Measurements from ENCODE around the gene LRSAM1. TPM values are rescaled to one million over a fixed set of nuclear protein-coding genes. Genes with fewer than 3 reads are reported as not detected.

The LRSAM1 gene
- polyA plus RNA-seq, 1 donor = 17.5 TPM

GRCh38 chr9:127485995-127486394 is 34.7 kb downstream of the LRSAM1 start:
- WGBS (ENCODE audit: insufficient coverage, low lambda C conversion rate) = no CpG with 5 or more reads among the region's 11 CpGs
- peaks cover 58% of the 10 kb centered on the region for H3K36me3 ChIP-seq (ENCODE audit: control insufficient read depth, insufficient read depth, low read length)

GRCh38 chr9:127488946-127489345 is 37.6 kb downstream of the LRSAM1 start:
- Histone ChIP-seq H3K4me3 (ENCODE audit: low read length) (no peak overlapping the region), H3K4me1 (ENCODE audit: control insufficient read depth, insufficient read depth, low read length) (no peaks in the 10 kb centered on the region), H3K9me3 (ENCODE audit: control insufficient read depth, low read depth, low read length) (no peaks in the 10 kb centered on the region), H3K36me3 (ENCODE audit: control insufficient read depth, insufficient read depth, low read length) (peaks cover 66% of the 10 kb centered on the region), H3K27ac (ENCODE audit: low read length) (no peak overlapping the region), H3K27me3 (ENCODE audit: control insufficient read depth, insufficient read depth, low read length) (no peaks in the 10 kb centered on the region)
- no peak for DNase-seq
- no CpG with 5 or more reads among the region's 8 CpGs for WGBS (ENCODE audit: insufficient coverage, low lambda C conversion rate)

More at GRCh38 chr9:127485995-127486394, 34.7 kb downstream of the LRSAM1 start:
- Histone ChIP-seq H3K27me3 (ENCODE audit: control insufficient read depth, insufficient read depth, low read length) (no peaks in the 10 kb centered on the region), H3K27ac (ENCODE audit: low read length) (no peak overlapping the region), H3K4me1 (ENCODE audit: control insufficient read depth, insufficient read depth, low read length) (no peaks in the 10 kb centered on the region), H3K4me3 (ENCODE audit: low read length) (no peak overlapping the region), H3K9me3 (ENCODE audit: control insufficient read depth, low read depth, low read length) (no peaks in the 10 kb centered on the region)
- no peak for DNase-seq

GRCh38 chr9:127489471-127490115 is 38.3 kb downstream of the LRSAM1 start:
- no peak overlapping the region for H3K27ac ChIP-seq (ENCODE audit: low read length)
- H3K4me1 ChIP-seq (ENCODE audit: control insufficient read depth, insufficient read depth, low read length) = no peaks in the 10 kb centered on the region
- WGBS (ENCODE audit: insufficient coverage, low lambda C conversion rate) = no CpG with 5 or more reads among the region's 22 CpGs
- no peak overlapping the region for H3K4me3 ChIP-seq (ENCODE audit: low read length)
- H3K27me3 ChIP-seq (ENCODE audit: control insufficient read depth, insufficient read depth, low read length) = no peaks in the 10 kb centered on the region
- no peaks in the 10 kb centered on the region for H3K9me3 ChIP-seq (ENCODE audit: control insufficient read depth, low read depth, low read length)
- no peak for DNase-seq
- peaks cover 70% of the 10 kb centered on the region for H3K36me3 ChIP-seq (ENCODE audit: control insufficient read depth, insufficient read depth, low read length)

GRCh38 chr9:127490535-127491230 is 39.4 kb downstream of the LRSAM1 start:
- WGBS (ENCODE audit: insufficient coverage, low lambda C conversion rate) = no CpG with 5 or more reads among the region's 9 CpGs
- no peaks in the 10 kb centered on the region for H3K9me3 ChIP-seq (ENCODE audit: control insufficient read depth, low read depth, low read length)
- no peaks in the 10 kb centered on the region for H3K27me3 ChIP-seq (ENCODE audit: control insufficient read depth, insufficient read depth, low read length)
- H3K36me3 ChIP-seq (ENCODE audit: control insufficient read depth, insufficient read depth, low read length) = peaks cover 67% of the 10 kb centered on the region
- DNase-seq = no peak
- H3K27ac ChIP-seq (ENCODE audit: low read length) = no peak overlapping the region
- no peak overlapping the region for H3K4me3 ChIP-seq (ENCODE audit: low read length)
- peaks cover 5% of the 10 kb centered on the region for H3K4me1 ChIP-seq (ENCODE audit: control insufficient read depth, insufficient read depth, low read length)

- no CpG with 5 or more reads among the region's 10 CpGs for WGBS (ENCODE audit: insufficient coverage, low lambda C conversion rate)
- Histone ChIP-seq H3K4me3 (ENCODE audit: low read length) (no peak overlapping the region), H3K9me3 (ENCODE audit: control insufficient read depth, low read depth, low read length) (no peaks in the 10 kb centered on the region), H3K36me3 (ENCODE audit: control insufficient read depth, insufficient read depth, low read length) (peaks cover 65% of the 10 kb centered on the region), H3K27me3 (ENCODE audit: control insufficient read depth, insufficient read depth, low read length) (no peaks in the 10 kb centered on the region), H3K4me1 (ENCODE audit: control insufficient read depth, insufficient read depth, low read length) (peaks cover 5% of the 10 kb centered on the region), H3K27ac (ENCODE audit: low read length) (no peak overlapping the region)
- DNase-seq = no peak
Measured at GRCh38 chr9:127491516-127491915, 40.2 kb downstream of the LRSAM1 start.

- Histone ChIP-seq H3K4me1 (ENCODE audit: control insufficient read depth, insufficient read depth, low read length) (peaks cover 5% of the 10 kb centered on the region), H3K27me3 (ENCODE audit: control insufficient read depth, insufficient read depth, low read length) (no peaks in the 10 kb centered on the region), H3K36me3 (ENCODE audit: control insufficient read depth, insufficient read depth, low read length) (peaks cover 69% of the 10 kb centered on the region), H3K27ac (ENCODE audit: low read length) (no peak overlapping the region), H3K4me3 (ENCODE audit: low read length) (no peak overlapping the region), H3K9me3 (ENCODE audit: control insufficient read depth, low read depth, low read length) (no peaks in the 10 kb centered on the region)
- no CpG with 5 or more reads among the region's 14 CpGs for WGBS (ENCODE audit: insufficient coverage, low lambda C conversion rate)
- DNase-seq = no peak
Measured at GRCh38 chr9:127492616-127493015, 41.3 kb downstream of the LRSAM1 start.

- no peak for DNase-seq
- Histone ChIP-seq H3K36me3 (ENCODE audit: control insufficient read depth, insufficient read depth, low read length) (peaks cover 72% of the 10 kb centered on the region), H3K4me3 (ENCODE audit: low read length) (no peak overlapping the region), H3K27me3 (ENCODE audit: control insufficient read depth, insufficient read depth, low read length) (no peaks in the 10 kb centered on the region), H3K4me1 (ENCODE audit: control insufficient read depth, insufficient read depth, low read length) (peaks cover 5% of the 10 kb centered on the region), H3K9me3 (ENCODE audit: control insufficient read depth, low read depth, low read length) (no peaks in the 10 kb centered on the region), H3K27ac (ENCODE audit: low read length) (no peak overlapping the region)
- no CpG with 5 or more reads among the region's 22 CpGs for WGBS (ENCODE audit: insufficient coverage, low lambda C conversion rate)
Measured at GRCh38 chr9:127493592-127494303, 42.4 kb downstream of the LRSAM1 start.

- no peak overlapping the region for H3K27ac ChIP-seq (ENCODE audit: low read length)
Measured at GRCh38 chr9:127494304-127494702, 43.0 kb downstream of the LRSAM1 start.

GRCh38 chr9:127495884-127496555 is 44.7 kb downstream of the LRSAM1 start:
- WGBS (ENCODE audit: insufficient coverage, low lambda C conversion rate) = no CpG with 5 or more reads among the region's 14 CpGs

More at GRCh38 chr9:127494304-127494702, 43.0 kb downstream of the LRSAM1 start:
- no peaks in the 10 kb centered on the region for H3K9me3 ChIP-seq (ENCODE audit: control insufficient read depth, low read depth, low read length)
- WGBS (ENCODE audit: insufficient coverage, low lambda C conversion rate) = no CpG with 5 or more reads among the region's 9 CpGs
- no peak overlapping the region for H3K4me3 ChIP-seq (ENCODE audit: low read length)
- H3K4me1 ChIP-seq (ENCODE audit: control insufficient read depth, insufficient read depth, low read length) = peaks cover 5% of the 10 kb centered on the region
- no peaks in the 10 kb centered on the region for H3K27me3 ChIP-seq (ENCODE audit: control insufficient read depth, insufficient read depth, low read length)
- DNase-seq = peak in 1 of 2 donors; percentile 15
- H3K36me3 ChIP-seq (ENCODE audit: control insufficient read depth, insufficient read depth, low read length) = peaks cover 66% of the 10 kb centered on the region

GRCh38 chr9:127496974-127497373 is 45.7 kb downstream of the LRSAM1 start:
- Histone ChIP-seq H3K4me1 (ENCODE audit: control insufficient read depth, insufficient read depth, low read length) (peaks cover 5% of the 10 kb centered on the region), H3K9me3 (ENCODE audit: control insufficient read depth, low read depth, low read length) (no peaks in the 10 kb centered on the region), H3K36me3 (ENCODE audit: control insufficient read depth, insufficient read depth, low read length) (peaks cover 53% of the 10 kb centered on the region), H3K27ac (ENCODE audit: low read length) (no peak overlapping the region), H3K27me3 (ENCODE audit: control insufficient read depth, insufficient read depth, low read length) (no peaks in the 10 kb centered on the region), H3K4me3 (ENCODE audit: low read length) (no peak overlapping the region)
- DNase-seq = no peak
- WGBS (ENCODE audit: insufficient coverage, low lambda C conversion rate) = no CpG with 5 or more reads among the region's 12 CpGs

More at GRCh38 chr9:127495884-127496555, 44.7 kb downstream of the LRSAM1 start:
- no peaks in the 10 kb centered on the region for H3K9me3 ChIP-seq (ENCODE audit: control insufficient read depth, low read depth, low read length)
- H3K27ac ChIP-seq (ENCODE audit: low read length) = no peak overlapping the region
- peaks cover 5% of the 10 kb centered on the region for H3K4me1 ChIP-seq (ENCODE audit: control insufficient read depth, insufficient read depth, low read length)
- no peaks in the 10 kb centered on the region for H3K27me3 ChIP-seq (ENCODE audit: control insufficient read depth, insufficient read depth, low read length)
- DNase-seq = no peak
- H3K36me3 ChIP-seq (ENCODE audit: control insufficient read depth, insufficient read depth, low read length) = peaks cover 54% of the 10 kb centered on the region
- H3K4me3 ChIP-seq (ENCODE audit: low read length) = no peak overlapping the region
